NCI-H2081 treated with DMSO at 0.1 percent for 48 hours (cell line): ENCODE data around the gene CPT1C.

ENCODE experiments used
- DNase-seq: peaks from one replicate; lab custom pipeline; 2025; lab: John Stamatoyannopoulos, UW

CPT1C gene

DNA sequence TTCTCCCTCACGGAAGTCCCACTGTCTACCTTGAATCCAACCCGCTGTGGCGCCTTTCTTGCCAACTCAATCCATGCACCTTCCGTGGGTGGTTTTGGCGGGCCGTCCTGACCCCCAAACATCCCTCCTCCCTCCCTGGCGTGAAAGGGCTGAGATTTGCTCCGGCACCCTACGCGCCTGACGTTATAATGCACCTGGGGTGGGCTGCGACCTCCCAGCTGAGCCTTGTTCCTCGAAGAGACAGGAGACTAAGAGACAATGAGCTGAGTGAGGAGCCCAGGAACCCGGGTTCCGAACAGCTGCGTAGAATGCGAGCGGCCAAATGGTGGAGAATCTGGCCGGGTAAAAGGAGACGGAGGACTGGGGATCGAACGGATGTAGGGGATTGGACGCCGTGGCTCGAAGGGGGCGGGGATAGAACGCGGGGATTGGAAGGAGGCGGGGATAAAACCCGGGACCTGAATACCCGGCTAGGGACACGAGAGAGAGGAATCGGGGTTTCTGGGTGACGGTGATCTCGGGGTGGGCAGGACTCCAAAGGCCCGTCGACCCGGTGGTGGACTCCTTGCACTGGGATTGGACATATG lies at the start of gene CPT1C:
Gene CPT1C (plus strand): TSS at position 461 of the 587 bp plus-strand sequence. CDS start 1,137 bp downstream, outside the sequence.
- peak; percentile 45 for DNase-seq

- peak; percentile 92 for DNase-seq
Measured at GRCh38 chr19:49641688-49642491, 49.0 kb upstream of the CPT1C start, which contains the start of gene SCAF1. Gene SCAF1 (plus strand): TSS chr19:49642209. CDS start chr19:49645027, 2,818 bp downstream.

DNA sequence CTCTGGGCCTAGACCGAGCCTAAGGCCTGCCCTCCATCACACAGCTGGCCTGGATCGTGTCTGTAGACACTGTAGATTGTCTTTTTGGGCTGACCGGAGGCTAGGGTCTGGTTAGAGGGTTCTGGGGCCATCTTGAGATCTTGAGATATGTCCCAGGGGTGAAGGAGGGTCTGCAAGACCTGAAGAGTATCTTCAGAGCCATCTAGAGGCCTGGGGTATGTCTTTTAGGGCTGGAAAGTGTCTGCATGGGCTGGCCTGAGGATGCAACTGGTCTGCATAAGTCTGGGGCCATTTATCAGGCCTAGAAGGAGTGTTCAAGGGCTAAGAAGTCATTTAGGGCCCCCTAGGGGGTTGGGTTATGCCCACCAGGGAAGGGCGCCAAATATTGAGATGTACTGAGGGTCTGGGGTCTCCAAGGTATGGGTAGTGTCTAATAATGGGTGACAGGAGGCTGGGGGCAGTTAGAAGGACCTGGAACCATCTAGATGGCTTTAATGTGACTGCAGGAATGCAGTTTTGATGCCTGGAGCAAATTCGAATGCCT lies 48.4 kb upstream of the CPT1C start:
- no peak for DNase-seq

- no peak for DNase-seq
Measured at GRCh38 chr19:49643466-49643865, 47.5 kb upstream of the CPT1C start.

DNA sequence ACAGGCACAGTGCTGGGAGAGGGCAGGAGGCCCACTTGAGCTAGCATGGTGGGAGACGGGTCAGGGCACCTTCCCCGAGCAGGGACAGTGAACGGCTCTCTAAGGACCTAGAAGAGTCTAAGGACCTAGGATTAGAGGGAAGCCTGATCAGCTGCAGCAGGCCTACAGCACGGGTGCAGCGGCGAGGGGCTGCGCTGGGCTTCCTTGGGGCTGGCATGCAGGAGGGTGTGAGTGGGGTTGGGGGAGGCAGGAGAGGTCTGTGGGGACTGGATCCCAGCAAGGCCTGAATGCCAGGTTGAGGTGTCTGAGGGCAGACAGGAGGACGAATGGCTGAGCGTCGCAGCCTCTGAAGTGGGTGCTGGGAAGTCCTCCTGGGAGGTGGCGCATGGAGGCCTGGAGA lies 45.3 kb upstream of the CPT1C start:
- DNase-seq, result no peak

DNA sequence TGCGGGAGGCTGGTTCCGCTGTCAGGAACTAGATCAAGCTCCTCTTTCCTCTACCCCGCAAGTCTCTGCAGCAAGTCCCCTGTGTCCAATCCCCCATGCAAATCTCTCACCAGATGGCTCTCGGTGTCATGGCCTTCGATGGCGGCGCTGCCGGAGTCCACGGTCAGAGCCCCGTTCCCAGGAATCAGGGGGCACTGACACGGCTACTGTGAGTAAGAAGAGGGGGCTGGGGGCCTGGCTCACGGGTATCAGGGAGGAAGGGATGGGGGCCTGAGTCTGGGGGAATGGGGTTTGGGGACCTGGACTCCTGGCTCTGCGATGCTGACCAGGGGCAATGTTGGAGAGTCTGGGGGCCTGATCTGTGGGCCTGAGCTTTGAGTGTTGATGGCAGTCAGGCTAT lies 44.9 kb upstream of the CPT1C start:
- DNase-seq, result no peak

- no peak for DNase-seq
Measured at GRCh38 chr19:49646586-49646985, 44.3 kb upstream of the CPT1C start.

DNA sequence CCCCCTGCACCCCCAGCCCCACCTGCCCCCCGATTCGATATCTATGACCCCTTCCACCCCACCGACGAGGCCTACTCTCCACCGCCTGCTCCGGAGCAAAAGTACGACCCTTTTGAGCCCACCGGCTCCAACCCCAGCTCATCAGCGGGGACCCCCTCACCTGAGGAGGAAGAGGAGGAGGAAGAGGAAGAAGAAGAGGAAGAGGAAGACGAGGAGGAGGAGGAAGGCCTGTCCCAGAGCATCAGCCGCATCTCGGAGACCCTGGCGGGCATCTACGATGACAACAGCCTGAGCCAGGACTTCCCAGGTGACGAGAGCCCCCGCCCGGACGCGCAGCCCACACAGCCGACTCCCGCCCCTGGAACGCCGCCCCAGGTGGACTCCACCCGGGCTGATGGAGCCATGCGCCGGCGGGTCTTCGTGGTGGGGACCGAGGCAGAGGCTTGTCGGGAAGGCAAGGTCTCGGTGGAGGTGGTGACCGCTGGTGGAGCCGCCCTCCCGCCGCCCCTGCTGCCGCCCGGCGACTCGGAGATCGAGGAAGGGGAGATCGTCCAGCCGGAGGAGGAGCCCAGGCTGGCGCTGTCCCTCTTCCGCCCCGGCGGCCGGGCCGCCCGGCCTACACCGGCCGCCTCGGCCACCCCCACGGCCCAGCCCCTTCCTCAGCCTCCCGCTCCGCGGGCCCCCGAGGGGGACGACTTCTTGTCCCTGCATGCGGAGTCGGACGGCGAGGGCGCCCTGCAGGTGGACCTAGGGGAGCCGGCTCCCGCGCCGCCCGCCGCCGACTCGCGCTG lies 39.7 kb upstream of the CPT1C start:
- no peak for DNase-seq

DNA sequence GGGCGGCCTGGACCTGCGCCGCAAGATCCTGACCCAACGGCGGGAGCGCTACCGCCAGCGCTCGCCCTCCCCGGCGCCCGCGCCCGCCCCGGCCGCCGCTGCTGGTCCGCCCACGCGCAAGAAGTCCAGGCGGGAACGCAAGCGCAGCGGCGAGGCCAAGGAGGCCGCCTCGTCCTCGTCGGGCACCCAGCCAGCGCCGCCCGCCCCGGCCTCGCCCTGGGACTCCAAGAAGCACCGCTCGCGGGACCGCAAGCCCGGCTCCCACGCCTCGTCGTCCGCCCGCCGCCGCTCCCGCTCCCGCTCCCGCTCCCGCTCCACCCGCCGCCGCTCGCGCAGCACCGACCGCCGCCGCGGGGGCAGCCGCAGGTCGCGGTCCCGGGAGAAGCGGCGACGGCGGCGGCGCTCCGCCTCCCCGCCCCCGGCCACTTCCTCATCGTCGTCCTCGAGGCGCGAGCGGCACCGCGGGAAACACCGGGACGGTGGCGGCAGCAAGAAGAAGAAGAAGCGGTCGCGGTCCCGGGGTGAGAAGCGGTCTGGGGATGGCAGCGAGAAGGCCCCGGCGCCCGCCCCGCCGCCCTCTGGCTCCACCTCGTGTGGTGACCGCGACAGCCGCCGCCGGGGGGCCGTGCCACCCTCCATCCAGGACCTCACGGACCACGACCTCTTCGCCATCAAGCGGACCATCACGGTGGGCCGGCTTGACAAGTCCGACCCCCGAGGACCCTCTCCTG lies 38.9 kb upstream of the CPT1C start:
- DNase-seq, result no peak

DNA sequence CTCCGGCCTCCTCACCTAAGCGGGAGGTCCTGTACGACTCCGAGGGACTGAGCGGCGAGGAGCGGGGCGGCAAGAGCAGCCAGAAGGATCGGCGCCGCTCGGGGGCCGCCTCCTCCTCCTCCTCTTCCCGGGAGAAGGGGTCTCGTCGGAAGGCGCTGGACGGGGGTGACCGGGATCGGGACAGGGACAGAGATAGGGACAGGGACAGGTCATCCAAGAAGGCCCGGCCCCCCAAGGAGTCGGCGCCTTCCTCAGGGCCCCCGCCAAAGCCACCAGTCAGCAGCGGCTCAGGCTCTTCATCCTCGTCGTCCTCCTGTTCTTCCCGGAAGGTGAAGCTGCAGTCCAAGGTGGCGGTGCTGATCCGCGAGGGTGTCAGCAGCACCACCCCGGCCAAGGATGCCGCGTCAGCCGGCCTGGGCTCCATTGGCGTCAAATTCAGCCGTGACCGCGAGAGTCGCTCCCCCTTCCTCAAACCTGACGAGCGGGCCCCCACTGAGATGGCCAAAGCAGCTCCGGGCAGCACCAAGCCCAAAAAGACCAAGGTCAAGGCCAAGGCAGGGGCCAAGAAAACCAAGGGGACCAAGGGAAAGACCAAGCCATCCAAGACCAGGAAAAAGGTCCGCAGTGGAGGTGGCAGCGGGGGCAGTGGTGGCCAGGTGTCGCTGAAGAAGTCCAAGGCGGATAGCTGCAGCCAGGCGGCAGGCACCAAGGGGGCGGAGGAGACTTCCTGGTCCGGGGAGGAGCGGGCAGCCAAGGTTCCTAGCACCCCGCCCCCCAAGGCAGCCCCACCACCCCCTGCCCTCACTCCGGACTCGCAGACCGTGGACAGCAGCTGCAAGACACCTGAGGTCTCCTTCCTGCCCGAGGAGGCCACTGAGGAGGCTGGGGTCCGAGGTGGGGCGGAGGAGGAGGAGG lies 38.1 kb upstream of the CPT1C start:
- no peak for DNase-seq

- no peak for DNase-seq
Measured at GRCh38 chr19:49653466-49653806, 37.5 kb upstream of the CPT1C start.

DNA sequence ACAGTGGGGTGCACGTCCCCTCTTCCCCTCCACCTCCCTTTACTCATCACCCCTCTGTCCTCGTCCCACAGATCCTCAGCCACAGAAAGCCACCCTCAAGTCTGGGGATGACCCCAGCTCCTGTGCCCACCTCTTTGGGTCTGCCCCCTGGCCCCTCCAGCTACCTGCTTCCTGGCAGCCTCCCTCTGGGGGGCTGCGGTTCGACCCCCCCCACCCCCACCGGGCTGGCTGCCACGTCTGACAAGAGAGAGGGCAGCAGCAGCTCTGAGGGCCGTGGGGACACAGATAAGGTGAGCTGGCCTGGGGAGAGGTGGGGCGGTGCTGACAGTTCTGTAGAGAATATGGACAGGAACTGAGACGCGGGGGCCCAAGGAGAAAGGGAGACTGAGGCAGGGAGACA lies 36.3 kb upstream of the CPT1C start:
- DNase-seq, result no peak

GRCh38 chr19:49655570-49656455 lies 35.1 kb upstream of the CPT1C start:
- DNase-seq, result no peak

- no peak for DNase-seq
Measured at GRCh38 chr19:49656456-49657109, 34.3 kb upstream of the CPT1C start.

- no peak for DNase-seq
Measured at GRCh38 chr19:49657493-49658138, 33.3 kb upstream of the CPT1C start.

DNA sequence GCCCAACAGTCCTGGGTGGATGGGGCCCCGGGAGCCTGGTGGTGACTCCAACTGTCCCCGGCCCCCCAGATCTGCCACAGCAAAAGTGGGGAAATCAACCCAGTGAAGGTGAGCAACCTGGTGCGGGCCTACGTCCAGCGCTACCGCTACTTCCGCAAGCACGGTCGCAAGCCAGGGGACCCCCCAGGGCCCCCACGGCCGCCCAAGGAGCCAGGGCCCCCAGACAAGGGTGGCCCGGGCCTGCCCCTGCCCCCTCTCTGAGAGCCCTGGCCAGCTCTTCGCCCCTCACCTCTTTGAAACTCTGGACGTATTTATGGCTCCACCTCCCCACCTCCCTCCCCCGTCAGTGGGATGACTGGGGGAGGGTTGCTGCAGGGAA lies 32.8 kb upstream of the CPT1C start:
- DNase-seq, result no peak

- DNase-seq, result no peak
Measured at GRCh38 chr19:49658566-49659442, 32.1 kb upstream of the CPT1C start.
